Bone marrow (tissue), 2 donors: Measurements from ENCODE around the gene GID8.

Experiments used
- DNase-seq, 2 donors: peaks; one replicate each; lab custom pipeline; 2025; lab: John Stamatoyannopoulos, UW

GID8 gene

DNA sequence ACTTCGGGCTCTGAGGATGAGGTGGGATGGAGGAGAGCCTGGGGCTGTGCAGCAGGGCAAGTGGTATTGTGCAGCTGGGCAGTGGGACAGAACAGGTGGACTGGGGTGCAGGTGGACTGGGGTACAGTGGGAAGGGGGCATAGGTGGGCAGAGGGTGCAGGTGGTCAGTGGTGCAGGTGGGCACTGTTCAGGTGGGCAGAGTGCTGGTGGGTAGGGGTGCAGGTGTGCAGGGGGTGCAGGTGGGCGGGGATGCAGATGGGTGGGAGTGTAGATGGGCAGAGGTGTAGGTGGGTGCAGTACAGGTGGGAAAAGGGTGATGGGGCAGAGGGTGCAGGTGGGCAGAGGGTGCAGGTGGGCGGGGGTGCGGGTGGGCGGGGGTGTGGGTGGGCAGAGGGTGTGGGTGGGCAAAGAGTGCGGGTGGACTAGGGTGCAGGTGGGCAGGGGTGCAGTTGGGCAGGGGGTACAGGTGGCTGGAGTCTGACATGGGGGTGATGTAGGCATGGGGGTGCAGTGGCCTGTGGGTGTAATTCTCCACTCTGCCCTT is 48.4 kb downstream of the GID8 start:
- DNase-seq = no peak

DNA sequence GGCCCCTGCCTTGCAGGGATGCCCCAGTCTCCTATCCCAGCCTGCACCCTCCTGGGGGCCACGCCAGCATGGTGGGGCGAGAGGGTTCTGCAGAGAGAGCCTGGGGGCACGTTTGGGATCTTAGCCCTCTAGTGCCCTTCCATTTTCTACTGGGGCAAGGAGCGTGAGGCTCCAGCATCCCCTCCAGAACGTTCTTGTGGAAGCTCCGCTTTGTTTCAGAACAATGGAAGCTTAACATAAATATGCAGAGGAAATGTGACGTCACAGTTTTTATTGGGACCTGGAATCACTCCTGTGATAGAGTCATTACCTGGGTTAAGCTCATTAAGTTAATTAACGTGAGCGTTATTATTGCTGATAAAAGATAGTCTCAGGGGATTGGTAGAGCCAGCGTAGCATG is 49.2 kb downstream of the GID8 start:
- DNase-seq = no peak

DNA sequence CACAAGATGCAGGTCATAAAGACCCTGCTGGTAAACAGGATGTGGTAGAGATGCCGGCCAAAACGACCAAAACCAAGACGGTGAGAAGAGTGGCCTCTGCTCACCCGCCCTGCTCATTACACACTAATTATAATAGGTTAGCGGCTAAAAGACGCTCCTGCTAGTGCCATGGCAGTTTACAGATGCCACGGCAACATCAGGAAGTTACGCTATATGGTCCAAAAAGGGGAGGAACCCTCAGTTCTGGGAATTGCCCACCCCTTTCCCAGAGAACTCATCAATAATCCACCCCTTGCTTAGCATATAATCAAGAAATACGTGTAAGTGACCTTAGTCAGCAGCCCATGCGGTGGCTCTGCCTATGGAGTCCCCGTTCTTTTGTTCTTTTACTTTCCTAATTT is 51.3 kb downstream of the GID8 start:
- no peak for DNase-seq

DNA sequence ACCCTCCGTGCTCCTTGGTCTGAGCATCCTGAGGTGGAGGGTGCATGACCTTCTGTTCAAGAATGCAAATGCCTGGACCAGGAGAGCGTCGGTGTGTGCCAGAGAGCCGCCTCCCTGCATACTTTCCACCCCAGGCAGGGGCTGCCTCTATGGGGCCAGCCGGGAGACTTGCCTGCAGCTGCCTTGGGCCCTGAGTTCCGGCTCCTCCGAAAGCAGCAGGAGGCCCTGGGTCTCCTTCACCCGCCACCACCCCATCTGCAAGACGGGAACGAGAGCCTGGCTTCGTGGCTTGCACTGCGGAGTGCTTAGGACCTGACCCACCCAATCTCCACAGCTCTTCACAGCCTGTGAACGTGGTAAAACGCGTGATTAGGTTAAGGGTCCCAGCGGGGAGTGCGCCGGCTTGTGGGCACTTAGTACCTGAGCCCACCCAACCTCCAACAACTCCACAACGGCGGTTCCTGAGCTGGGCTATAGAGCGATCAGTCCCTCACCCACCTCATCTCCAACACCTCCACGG is 52.4 kb downstream of the GID8 start:
- DNase-seq = no peak

DNA sequence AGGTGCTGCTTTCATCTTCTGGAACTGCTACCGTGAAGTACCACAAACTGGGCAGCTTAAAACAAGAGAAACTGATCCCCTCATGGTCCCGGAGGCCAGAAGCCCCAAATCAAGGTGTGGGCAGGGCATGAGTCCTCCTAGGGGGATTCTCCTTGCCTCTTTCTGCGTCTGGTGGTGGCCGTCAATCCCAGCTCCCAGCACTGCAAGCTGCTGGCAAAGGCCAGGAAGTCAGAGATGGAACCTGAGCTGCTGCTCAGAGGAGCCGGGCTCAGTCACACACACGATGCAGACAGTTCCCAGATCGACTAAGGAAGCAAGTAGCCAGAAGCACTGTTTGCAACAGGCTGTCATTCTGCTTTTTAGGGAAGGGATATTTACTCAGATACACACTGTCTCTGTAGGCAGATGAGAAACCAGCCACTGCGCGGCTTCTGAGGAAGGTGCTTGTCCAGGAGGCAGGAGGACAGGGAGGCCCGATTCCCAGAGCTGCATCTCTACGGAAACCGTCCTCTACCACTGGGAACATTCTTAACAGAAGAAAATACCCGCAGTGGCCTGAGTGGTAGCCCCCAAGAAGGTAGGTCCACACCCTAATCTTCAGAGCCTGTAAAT is 53.4 kb downstream of the GID8 start:
- no peak for DNase-seq

DNA sequence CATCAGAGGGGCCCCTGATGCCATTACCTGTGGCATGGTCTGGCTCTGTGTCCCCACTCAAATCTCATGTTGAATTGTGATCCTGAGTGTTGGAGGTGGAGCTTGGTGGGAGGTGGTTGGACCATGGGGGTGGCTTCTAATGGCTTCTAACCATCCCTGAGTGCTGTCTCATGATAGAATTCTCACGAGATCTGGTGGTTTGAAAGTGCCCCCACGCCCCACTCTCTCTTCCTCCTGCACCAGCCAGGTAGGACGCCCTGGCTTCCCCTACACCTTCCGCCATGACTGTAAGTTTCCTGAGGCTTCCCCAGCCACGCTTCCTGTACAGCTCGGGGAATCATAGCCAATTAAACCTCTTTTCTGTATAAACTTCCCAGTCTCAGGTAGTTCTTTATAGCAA is 53.9 kb downstream of the GID8 start:
- no peak for DNase-seq

DNA sequence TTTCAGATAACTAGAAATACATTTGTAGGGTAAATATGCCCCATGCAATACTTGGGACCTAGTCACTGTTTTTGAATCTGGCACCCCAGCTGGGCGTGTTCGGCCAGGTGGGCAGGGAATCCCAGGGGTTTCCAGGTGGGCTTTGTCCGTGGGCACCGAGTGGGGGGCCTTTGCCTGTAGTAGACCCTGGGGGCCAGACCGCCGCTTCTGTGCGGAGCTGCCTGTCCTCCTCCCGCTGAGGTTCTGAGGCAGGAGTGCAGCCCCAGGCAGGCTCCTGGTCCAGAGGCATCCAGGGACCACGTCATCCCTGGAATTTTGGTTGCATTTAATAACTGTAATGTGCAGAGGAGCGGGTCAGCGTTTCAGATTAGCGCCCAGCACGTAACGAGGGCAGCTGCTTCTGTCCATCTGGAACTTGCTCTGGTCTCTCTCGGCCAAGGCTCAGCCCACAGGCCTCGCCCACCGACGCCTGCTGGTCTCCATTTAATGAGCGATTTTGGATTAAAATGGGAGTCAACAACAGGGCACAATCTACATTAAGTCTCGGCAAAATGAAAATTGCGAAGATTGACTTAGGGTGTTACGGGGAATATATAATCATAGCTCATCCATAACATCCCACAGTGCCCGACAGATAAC is 56.0 kb downstream of the GID8 start:
- DNase-seq = no peak

DNA sequence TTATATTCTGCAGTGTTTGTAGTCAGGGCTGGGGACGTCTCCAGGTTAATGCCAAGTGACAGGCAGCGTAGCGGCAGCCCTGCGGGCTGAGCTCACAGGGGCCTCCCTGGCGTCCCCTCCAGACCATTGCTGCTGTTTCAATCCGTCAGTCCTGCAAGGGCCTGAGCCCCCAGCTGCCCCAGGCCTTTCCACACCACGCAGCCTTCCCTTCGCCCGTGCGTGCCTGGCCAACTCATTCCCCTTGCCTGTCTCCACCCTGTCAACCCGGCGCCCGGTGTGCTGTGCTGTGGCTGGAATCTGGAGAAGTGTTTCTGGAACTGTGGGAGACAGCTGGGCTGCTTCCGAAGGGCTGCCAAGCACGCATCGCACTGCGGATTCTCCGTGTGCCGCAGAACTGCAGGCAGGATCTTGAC is 56.9 kb downstream of the GID8 start:
- no peak for DNase-seq

DNA sequence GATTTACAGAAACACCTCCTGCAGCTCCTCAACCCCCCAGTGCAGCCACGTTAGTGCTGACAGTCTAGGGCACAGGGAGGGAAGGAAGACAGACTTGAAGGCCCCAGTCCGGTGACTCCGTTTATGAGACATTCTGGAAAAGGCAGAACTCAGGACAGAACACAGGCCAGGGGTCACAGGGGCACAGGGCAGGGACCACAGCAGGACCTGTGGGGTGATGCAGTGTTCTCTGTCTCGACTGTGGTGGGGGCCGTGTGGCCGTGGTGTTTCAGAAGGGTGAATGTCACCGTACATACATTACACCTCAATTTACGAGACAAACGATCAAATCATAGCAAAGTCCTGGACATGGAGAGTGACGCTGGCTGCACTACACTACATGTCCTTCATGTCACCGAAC is 57.5 kb downstream of the GID8 start:
- DNase-seq = no peak

DNA sequence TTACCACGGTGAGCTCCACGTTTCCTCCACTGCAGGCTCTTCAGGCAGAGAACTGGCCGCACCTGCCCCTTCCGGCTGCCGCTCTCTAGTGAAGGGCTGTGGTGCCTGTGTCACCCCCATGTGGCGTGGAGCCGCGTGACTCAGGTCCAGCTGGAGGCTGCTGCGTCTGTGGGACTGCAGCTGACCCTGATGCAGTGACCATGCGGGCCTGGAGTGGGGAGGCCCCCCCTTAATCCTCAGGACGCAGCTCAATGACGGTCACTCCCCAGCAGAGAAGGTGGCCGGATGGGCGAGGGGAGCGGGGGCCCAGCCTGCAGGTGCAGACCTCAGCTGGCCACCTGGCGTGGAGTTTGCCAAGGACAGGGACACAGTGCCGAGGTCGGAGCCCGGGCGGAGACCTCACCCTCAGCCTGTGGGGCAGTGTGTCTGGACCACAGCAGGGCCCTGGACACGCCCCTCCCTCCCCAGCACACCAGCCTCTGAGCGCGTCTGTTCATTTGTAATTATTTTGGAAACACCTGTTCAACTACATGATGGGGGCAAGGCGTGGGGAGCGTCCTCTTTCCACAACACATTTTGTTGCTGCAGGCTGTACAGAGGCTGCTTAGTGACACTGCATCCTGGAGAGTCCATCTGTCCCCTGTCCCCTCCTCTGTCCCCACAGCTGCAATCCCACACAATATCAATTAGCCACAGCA is 58.1 kb downstream of the GID8 start:
- DNase-seq = no peak

DNA sequence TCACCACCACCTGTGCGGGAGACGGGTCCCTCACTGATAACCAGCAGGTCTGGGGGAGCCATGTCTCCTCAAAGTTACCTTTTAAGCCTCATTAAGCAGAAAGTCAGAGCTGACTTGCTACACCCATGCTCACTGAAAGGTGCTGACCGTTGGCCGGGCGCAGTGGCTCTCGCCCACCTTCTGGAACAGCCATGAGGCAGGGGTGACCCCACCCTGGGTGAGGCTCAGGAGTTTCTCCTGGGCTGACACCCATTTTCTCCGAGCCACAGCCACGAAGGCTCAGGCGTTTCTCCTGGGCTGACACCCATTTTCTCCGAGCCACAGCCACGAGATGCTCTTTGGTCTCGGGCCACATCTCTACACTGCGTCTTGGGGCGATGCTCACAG is 58.6 kb downstream of the GID8 start:
- no peak for DNase-seq

DNA sequence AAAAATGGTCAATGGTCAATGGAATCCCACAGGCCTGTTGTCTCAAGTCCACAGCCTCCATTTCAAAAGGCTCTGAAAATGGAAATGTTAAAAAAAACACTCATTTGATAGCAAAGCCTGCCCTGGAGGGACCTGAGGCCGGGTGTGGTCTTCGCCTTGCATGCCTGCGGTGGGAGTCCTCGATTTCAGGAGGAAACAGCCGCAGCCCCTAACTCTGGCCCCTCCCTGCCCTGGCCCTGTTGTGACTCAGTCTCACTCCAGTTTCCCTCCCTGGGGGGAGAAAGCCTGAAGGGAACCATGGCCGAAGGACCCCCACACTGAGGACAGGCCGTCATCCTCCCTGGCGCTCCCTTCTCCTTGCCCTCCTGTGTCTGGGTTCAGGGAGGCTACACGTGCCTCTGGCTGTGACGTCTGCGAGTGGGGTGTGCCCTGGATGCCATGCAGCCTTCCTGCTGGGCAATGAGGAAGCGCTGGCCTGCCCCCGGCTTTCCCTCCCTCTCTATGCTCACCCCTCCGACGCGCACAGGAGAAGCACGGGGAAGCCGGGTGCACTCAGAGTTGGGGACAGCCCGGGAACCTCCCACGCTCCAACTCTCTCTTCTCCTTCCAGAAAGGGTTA is 59.6 kb downstream of the GID8 start:
- DNase-seq = no peak
